COLO829 (cell line): ENCODE measurements around the gene PRKCE.
"Not testable (repeated sequence)": the region's sequence is repeated elsewhere in the genome, so short reads cannot be mapped to it uniquely, and the experiment has no call there.

Experiments
- DNase-seq: peaks from one replicate; pipeline ENCODE4 v3.0.0; 2012; ENCODE audit warnings: low spot score

Gene PRKCE

GRCh38 chr2:45699032-45699658 is 47.7 kb downstream of the PRKCE start:
- DNase-seq: no peak

GRCh38 chr2:45700407-45701013 is 49.0 kb downstream of the PRKCE start:
- no peak for DNase-seq

DNA sequence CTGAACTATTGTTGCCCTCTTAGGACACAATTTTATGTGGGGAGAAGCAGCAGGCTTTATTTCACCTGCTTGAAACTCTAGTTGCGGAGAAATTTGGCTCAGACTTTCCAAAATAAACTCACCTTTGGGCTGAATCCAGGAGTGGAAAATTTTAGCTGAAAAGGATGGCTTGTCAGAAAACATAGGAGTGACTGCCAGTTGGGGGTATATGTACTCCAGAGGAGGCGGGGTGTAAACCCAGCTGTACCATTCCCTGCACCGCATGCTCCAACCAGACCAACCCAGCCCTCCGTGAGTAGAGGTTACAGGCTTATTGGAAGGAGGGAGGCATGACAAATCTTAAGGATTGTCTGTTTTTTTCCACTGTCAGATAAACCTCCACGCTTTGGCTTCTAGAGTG is 53.8 kb downstream of the PRKCE start:
- DNase-seq: no peak

GRCh38 chr2:45706033-45706432 is 54.6 kb downstream of the PRKCE start:
- DNase-seq: no peak

DNA sequence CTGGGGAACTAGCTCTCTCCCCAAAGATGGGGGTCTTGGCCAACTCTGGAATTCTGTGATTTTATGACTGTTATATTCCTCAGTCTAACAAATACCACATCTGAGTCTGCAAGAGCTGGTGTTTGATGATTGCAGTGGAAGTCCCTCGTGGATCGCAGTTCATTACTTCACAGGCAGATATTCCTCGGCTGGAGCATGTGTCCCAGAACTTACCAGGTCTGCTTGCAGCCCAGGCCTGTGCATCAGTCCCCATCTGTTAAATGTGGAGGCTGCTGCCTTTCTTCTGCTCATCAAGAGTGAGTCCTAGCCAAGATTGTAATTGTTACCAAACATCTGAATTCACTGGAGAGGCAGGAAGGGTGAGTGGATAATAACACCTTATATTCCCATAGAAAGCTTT is 55.5 kb downstream of the PRKCE start:
- no peak for DNase-seq

GRCh38 chr2:45707661-45708060 is 56.2 kb downstream of the PRKCE start:
- DNase-seq: no peak

DNA sequence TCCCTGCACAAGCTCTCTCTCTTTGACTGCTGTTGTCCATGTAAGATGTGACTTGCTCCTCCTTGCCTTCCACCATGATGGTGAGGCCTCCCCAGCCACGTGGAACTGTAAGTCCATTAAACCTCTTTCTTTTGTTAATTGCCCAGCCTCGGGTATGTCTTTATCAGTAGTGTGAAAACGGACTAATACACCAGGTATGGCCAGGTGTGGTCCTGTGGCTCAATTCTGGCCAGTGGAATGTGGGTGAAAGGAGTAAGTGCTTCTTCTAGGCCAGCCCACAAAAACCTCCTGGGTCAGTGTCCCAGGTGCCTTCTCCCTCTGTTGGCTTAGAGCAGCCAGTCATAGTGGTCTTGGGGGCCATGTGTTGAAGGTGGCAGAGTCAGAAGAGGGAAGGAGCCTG is 57.0 kb downstream of the PRKCE start:
- DNase-seq: no peak

DNA sequence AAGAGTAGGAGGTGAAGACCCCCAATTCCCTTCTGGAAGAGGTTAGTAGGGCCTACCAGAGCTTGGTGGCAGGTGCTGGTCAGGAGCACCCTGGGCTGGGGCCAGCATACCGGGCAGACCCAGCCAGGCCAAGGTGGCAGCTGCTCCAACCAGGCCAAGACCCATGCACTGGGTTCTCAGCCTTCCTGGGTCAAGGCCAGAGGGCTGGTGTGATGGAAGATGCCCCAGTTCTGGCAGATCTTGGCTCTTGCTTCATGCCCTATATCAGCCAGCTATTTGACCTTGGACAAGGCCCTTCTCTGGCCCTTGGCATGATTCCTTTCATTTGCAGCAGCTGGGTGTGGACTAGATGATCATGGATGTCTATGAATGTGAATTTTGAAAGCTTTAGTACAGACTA is 57.7 kb downstream of the PRKCE start:
- no peak for DNase-seq

- no peak for DNase-seq
Observed at GRCh38 chr2:45710468-45710867, 59.0 kb downstream of the PRKCE start.

- no peak for DNase-seq
Observed at GRCh38 chr2:45711224-45711623, 59.7 kb downstream of the PRKCE start.

DNA sequence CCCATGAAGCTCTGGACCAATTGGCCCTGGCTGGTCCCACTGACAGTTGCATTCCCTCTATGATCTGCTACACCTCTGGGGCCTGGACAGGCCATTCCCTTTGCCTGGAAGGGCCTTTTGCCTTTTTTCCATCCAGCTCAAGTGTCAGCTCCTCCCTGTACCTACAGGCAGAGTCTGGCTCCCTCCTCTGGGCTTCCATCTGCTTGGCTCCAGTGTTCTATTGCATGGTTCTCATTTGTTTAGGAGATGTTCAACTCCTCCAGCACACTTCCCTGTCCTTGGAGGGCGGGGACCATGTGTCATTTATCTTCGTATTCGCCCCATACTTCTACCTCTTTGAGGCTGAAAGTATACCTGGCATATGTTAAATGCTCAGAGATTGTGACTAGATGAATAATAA is 61.1 kb downstream of the PRKCE start:
- DNase-seq: no peak

GRCh38 chr2:45713136-45713535 is 61.7 kb downstream of the PRKCE start:
- no peak for DNase-seq

- DNase-seq: no peak
Observed at GRCh38 chr2:45713591-45713990, 62.1 kb downstream of the PRKCE start.

GRCh38 chr2:45714679-45715078 is 63.2 kb downstream of the PRKCE start:
- DNase-seq: no peak

- DNase-seq: no peak
Observed at GRCh38 chr2:45715601-45716379, 64.3 kb downstream of the PRKCE start.

GRCh38 chr2:45716432-45716831 is 65.0 kb downstream of the PRKCE start:
- DNase-seq: not testable (repeated sequence)

DNA sequence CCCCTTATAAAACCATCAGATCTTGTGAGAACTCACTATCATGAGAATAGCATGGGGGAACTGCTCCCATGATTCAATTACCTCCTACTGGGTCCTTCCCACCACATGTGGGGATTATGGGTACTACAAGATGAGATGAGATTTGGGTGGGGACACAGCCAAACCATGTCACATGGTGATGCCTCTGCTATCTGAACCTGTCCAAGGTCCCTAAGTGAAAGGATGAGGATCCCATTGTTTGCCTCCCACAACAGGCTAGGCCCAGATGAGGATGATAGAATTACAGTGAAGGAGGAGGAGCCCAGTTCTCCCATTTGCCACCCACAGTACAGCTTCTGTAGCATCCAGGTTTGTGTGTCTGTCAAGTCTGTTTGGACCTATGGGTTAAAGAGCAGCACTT is 65.4 kb downstream of the PRKCE start:
- DNase-seq: no peak

GRCh38 chr2:45720210-45720609 is 68.7 kb downstream of the PRKCE start:
- DNase-seq: no peak

- DNase-seq: no peak
Observed at GRCh38 chr2:45721150-45721549, 69.7 kb downstream of the PRKCE start.

GRCh38 chr2:45722477-45722876 is 71.0 kb downstream of the PRKCE start:
- no peak for DNase-seq

DNA sequence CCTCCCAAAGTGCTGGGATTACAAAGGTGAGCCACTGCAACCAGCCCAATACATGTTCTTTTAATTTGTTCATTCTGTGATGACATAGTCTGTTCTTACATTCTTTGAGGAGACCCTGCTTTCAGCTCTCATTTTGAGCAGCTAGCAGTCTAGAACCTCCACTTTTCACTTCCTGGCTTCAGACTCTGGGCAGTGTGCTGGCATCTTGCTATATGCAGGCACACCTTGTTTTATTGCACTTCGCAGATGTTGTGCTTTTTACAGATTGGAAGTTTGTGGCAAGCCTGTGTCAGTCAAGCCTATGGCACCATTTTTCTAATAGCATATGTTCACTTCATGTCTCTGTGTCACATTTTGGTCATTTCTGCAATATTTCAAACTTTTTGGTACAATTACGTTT is 72.4 kb downstream of the PRKCE start:
- no peak for DNase-seq

GRCh38 chr2:45724335-45724734 is 72.9 kb downstream of the PRKCE start:
- no peak for DNase-seq

- no peak for DNase-seq
Observed at GRCh38 chr2:45725731-45726130, 74.3 kb downstream of the PRKCE start.

GRCh38 chr2:45726188-45726587 is 74.7 kb downstream of the PRKCE start:
- no peak for DNase-seq
